Fibroblast of lung (primary cell): Measurements from ENCODE around the gene CXCL17. TPM values are rescaled to one million over a fixed set of nuclear protein-coding genes. Genes with fewer than 3 reads are reported as not detected.

Experiments
- DNase-seq, 2 donors: peaks; one replicate each; pipeline versions ENCODE4 v3.0.0 to v3.0.0-alpha.2; 2010; ENCODE audit warnings: low read depth in 2 of 2
- H2AFZ ChIP-seq: 2 replicates; pipeline ENCODE4 v1.5.1; 2012; ENCODE audit warnings: low read length, control low read depth, inconsistent platforms
- H3K27ac ChIP-seq: 2 replicates; pipeline ENCODE4 v1.5.1; 2011; ENCODE audit warnings: low read length, control low read depth; ENCODE audit not compliant: insufficient read depth
- H3K27me3 ChIP-seq: 2 replicates; pipeline ENCODE4 v1.5.1; 2011; ENCODE audit warnings: mild to moderate bottlenecking, low read length; ENCODE audit not compliant: control insufficient read depth, insufficient read depth
- H3K36me3 ChIP-seq: 2 replicates; pipeline ENCODE4 v1.5.1; 2011; ENCODE audit warnings: low read length; ENCODE audit not compliant: control insufficient read depth, insufficient read depth
- H3K4me1 ChIP-seq: 2 replicates; pipeline ENCODE4 v1.5.1; 2011; ENCODE audit warnings: low read length; ENCODE audit not compliant: control insufficient read depth, insufficient read depth; ENCODE audit errors: extremely low read depth
- H3K4me2 ChIP-seq: 2 replicates; pipeline ENCODE4 v1.5.1; 2011; ENCODE audit warnings: low read length, control low read depth; ENCODE audit not compliant: insufficient read depth; ENCODE audit errors: extremely low read depth
- H3K4me3 ChIP-seq, 4 experiments: fragments of 200-600 bp in 1 of 4; sonication (generic) in 1 of 4; replicated peaks in 1 of 4; 2 replicates each; pipeline ENCODE4 v1.5.1; 2011 to 2016; ENCODE audit warnings: low read length in 4 of 4, low read depth in 3 of 4, mild to moderate bottlenecking in 3 of 4, control low read depth in 2 of 4, inconsistent platforms in 1 of 4, mixed read lengths in 1 of 4; ENCODE audit not compliant: insufficient read depth in 1 of 4; ENCODE audit errors: control extremely low read depth in 1 of 4
- H3K79me2 ChIP-seq: 2 replicates; pipeline ENCODE4 v1.5.1; 2012; ENCODE audit warnings: mild to moderate bottlenecking, low read length, inconsistent platforms; ENCODE audit not compliant: control insufficient read depth, insufficient read depth
- H3K9ac ChIP-seq: 2 replicates; pipeline ENCODE4 v1.5.1; 2011; ENCODE audit warnings: mild to moderate bottlenecking, low read length, control low read depth; ENCODE audit not compliant: insufficient read depth
- H3K9me3 ChIP-seq: 2 replicates; pipeline ENCODE4 v1.5.1; 2012; ENCODE audit warnings: low read depth, low read length; ENCODE audit not compliant: control insufficient read depth, insufficient read depth
- H4K20me1 ChIP-seq: 2 replicates; pipeline ENCODE4 v1.5.1; 2011; ENCODE audit warnings: low read length; ENCODE audit not compliant: control insufficient read depth, insufficient read depth; ENCODE audit errors: extremely low read depth
- EZH2 ChIP-seq: IDR thresholded peaks from 2 replicates; pipeline ENCODE4 v1.5.1; 2012; ENCODE audit warnings: low read length, control low read depth, mild to moderate bottlenecking; ENCODE audit errors: missing control alignments
- polyA plus RNA-seq, 2 donors: library from polyadenylated mRNA; depleted of rRNA in 1 of 2; stranded (reverse) in 1 of 2; unstranded in 1 of 2; fragments of >200 nt; gene quantifications; 2 replicates each; pipeline ENCODE4 v1.2.1, GENCODE V29; 2011 to 2012; ENCODE audit warnings: missing spikeins in 1 of 2
- total RNA-seq: library from RNA; depleted of rRNA; stranded (reverse); fragments of >200 nt; gene quantifications from 2 replicates; pipeline ENCODE4 v1.2.1, GENCODE V29; 2014
- TF ChIP-seq, protein P1 (sequence below), 2 donors: IDR thresholded peaks in 1 of 2; conservative IDR thresholded peaks in 1 of 2; 1 replicate in 1 of 2; 2 replicates in 1 of 2; pipeline ENCODE4 v1.5.1; 2011 to 2012; ENCODE audit warnings: low read length in 2 of 2, control low read depth in 1 of 2, inconsistent platforms in 1 of 2, low read depth in 1 of 2, mild to moderate bottlenecking in 1 of 2

The CXCL17 gene
- total and polyA plus RNA-seq, 2 donors (not counting 1 experiment from before 2014, with no cell fraction given) = not detected

DNA sequence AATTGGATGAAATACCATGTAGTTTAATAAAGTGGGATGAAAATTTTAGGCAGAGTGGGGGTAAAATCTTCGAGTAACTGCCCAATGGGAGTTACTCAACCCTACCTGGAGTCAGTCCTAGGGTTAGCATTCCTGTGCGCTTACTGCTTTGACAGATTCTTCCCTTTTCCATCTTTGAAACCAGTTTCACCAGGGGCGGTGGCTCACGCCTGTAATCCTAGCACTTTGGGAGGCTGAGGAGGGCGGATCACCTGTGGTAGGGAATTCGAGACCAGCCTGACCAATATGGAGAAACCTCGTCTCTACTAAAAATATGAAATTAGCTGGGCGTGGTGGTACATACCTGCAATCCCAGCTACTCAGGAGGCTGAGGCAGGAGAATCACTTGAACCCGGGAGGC lies 37.0 kb upstream of the CXCL17 start:
- Histone ChIP-seq H3K9ac (no peak overlapping the region), H3K36me3 (no peaks in the 10 kb centered on the region), H3K4me1 (no peaks in the 10 kb centered on the region), H3K4me3 (no peak overlapping the region), H3K79me2 (no peaks in the 10 kb centered on the region), H3K4me2 (no peak overlapping the region), H3K27ac (no peak overlapping the region), H3K27me3 (peaks cover 2% of the 10 kb centered on the region), H3K9me3 (no peaks in the 10 kb centered on the region), H2AFZ (no peak overlapping the region), H4K20me1 (no peaks in the 10 kb centered on the region)
- TF ChIP-seq EZH2 = no peak
- TF ChIP-seq, protein P1, sequence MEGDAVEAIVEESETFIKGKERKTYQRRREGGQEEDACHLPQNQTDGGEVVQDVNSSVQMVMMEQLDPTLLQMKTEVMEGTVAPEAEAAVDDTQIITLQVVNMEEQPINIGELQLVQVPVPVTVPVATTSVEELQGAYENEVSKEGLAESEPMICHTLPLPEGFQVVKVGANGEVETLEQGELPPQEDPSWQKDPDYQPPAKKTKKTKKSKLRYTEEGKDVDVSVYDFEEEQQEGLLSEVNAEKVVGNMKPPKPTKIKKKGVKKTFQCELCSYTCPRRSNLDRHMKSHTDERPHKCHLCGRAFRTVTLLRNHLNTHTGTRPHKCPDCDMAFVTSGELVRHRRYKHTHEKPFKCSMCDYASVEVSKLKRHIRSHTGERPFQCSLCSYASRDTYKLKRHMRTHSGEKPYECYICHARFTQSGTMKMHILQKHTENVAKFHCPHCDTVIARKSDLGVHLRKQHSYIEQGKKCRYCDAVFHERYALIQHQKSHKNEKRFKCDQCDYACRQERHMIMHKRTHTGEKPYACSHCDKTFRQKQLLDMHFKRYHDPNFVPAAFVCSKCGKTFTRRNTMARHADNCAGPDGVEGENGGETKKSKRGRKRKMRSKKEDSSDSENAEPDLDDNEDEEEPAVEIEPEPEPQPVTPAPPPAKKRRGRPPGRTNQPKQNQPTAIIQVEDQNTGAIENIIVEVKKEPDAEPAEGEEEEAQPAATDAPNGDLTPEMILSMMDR (conservative IDR thresholded peaks at IDR 0.05 in 1 of 2, IDR thresholded peaks at IDR 0.05 in 1 of 2; ENCODE audit: low read depth in 1 of 2, low read length in 2 of 2) = no peak
- DNase-seq = no peak

DNA sequence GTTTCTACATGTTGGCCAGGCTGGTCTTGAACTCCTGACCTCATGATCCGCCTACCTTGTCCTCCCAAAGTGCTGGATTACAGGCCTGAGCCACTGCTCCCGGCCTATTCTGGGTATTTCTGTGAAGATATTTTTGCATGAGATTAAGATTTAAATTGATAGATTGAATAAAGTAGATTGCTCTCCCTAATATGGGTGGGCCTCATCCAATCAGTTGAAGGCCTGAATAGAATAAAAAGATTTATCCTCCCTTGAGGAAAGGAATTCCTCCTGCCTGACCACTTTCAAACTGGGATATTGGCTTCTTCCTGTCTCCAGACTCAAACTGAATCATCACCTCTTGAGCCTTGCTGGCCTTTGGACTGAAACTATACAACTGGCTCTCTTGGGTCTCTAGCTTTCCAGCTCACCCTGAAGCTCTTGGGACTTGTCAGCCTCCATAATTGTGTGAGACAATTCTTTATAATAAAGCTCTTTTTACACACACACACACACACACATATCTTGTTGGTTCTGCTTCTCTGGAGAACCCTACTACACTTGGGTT lies 36.1 kb upstream of the CXCL17 start:
- DNase-seq = no peak
- Histone ChIP-seq H3K4me1 (no peaks in the 10 kb centered on the region), H3K79me2 (no peaks in the 10 kb centered on the region), H3K27ac (no peak overlapping the region), H3K4me3 (no peak overlapping the region), H3K9ac (no peak overlapping the region), H3K27me3 (peaks cover 3% of the 10 kb centered on the region), H2AFZ (no peak overlapping the region), H3K4me2 (no peak overlapping the region), H3K36me3 (no peaks in the 10 kb centered on the region), H3K9me3 (no peaks in the 10 kb centered on the region), H4K20me1 (no peaks in the 10 kb centered on the region)
- TF ChIP-seq, protein P1 (conservative IDR thresholded peaks at IDR 0.05 in 1 of 2, IDR thresholded peaks at IDR 0.05 in 1 of 2; ENCODE audit: low read depth in 1 of 2, low read length in 2 of 2) = no peak
- no peak for TF ChIP-seq EZH2

- Histone ChIP-seq H2AFZ (no peak overlapping the region), H3K4me2 (no peak overlapping the region), H3K27me3 (peaks cover 3% of the 10 kb centered on the region), H3K9ac (no peak overlapping the region), H3K79me2 (no peaks in the 10 kb centered on the region), H3K4me3 (no peak overlapping the region), H3K9me3 (no peaks in the 10 kb centered on the region), H3K4me1 (no peaks in the 10 kb centered on the region), H3K36me3 (no peaks in the 10 kb centered on the region), H4K20me1 (no peaks in the 10 kb centered on the region), H3K27ac (no peak overlapping the region)
- DNase-seq = no peak
- no peak for TF ChIP-seq EZH2
- TF ChIP-seq, protein P1 (conservative IDR thresholded peaks at IDR 0.05 in 1 of 2, IDR thresholded peaks at IDR 0.05 in 1 of 2; ENCODE audit: low read depth in 1 of 2, low read length in 2 of 2) = no peak
These were observed 35.2 kb upstream of the CXCL17 start for GRCh38 chr19:42477933-42478332.
